Left renal pelvis (tissue), 4 donors: ENCODE results near the gene HSFX4. TPM values are rescaled to one million over a fixed set of nuclear protein-coding genes. Genes with fewer than 3 reads are reported as not detected.
"Not testable (repeated sequence)": the region's sequence is repeated elsewhere in the genome, so short reads cannot be mapped to it uniquely, and the experiment has no call there.

Source experiments
- DNase-seq, 4 donors: peaks; one replicate each; pipeline ENCODE4 v3.0.0-alpha.2; 2013; ENCODE audit warnings: low read depth in 4 of 4, low spot score in 3 of 4
- polyA plus RNA-seq, 4 donors: library from polyadenylated mRNA; unstranded; fragments of 120-200 nt; gene quantifications; one replicate each; pipeline ENCODE4 v1.2.1, GENCODE V29; 2013; ENCODE audit not compliant: insufficient read length in 4 of 4

The HSFX4 gene, protein sequence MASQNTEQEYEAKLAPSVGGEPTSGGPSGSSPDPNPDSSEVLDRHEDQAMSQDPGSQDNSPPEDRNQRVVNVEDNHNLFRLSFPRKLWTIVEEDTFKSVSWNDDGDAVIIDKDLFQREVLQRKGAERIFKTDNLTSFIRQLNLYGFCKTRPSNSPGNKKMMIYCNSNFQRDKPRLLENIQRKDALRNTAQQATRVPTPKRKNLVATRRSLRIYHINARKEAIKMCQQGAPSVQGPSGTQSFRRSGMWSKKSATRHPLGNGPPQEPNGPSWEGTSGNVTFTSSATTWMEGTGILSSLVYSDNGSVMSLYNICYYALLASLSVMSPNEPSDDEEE
- polyA plus RNA-seq = under 1 TPM in 2 of 4 donors, not detected in 2; 0.17 to 0.20 TPM

- not testable (repeated sequence) for DNase-seq
These were observed at the start of gene HSFX4 for GRCh38 chrX:149929400-149929799. TSS of gene HSFX4 (plus strand) at chrX:149929573. CDS start at chrX:149929645, 72 bp downstream.

DNA sequence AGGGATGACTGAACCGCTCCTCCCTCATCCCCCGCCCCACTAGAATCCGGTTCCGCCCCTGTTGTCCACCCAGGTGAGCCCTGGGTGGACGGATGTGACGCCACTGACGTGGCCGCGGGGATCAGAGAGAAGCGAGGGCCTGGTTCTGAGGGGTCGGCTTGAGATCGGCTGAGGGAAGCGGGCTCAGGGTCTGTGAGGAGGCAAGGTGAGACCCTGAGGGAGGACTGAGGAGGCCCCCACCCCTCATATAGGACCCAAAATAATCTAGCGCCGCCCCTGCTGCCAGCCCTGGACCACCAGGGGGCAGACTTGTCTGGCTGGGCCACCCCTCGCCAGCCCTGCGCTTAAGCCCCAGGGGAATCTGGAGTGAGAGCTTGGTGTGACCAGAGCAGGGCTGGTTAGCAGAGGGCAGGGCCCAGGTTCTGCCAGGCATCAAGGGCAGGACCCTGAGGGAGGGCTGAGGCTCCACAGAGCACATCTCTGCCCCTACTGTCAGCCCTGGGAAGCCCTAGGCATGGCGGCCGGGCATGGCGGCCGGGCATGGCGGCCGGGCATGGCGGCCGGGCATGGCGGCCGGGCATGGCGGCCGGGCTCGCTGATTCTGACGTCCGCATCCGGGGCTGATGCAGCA lies 48.2 kb upstream of the HSFX4 start, which contains the start of gene MAGEA8:
Gene MAGEA8 (plus strand): TSS at position 103 of the 631 bp plus-strand sequence. CDS start 3,090 bp downstream, outside the sequence.
- DNase-seq = no peak

DNA sequence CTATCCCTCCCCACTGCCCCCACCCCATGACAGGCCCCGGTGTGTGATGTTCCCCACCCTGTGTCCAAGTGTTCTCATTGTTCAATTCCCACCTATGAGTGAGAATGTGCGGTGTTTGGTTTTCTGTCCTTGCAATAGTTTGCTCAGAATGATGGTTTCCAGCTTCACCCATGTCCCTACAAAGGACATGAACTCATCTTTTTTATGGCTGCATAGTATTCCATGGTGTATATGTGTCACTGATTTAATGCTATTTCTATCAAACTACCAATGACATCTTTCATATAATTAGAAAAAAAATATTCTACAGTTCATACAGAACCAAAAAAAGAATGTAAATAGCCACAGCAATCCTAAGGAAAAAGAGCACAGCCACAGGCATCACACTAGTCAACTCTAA lies 38.5 kb upstream of the HSFX4 start:
- not testable (repeated sequence) for DNase-seq

DNA sequence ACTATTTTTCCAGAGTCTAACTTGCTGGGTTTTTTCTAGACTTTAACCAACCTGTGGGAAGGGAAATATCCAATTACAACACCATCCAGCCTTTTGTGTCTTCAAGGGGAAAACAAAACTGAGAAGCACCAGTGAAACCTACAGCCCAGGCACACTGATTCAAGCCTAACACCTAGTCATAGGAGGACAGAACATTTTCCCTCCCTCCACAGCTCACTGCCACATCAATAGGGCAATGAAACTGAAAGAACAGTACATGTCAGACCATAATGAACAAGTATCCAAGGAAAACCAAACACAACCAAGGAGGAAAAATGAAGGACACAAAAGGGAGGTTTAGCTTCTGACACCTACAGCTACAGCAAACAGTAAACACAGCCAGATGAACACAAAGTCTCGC lies 30.8 kb upstream of the HSFX4 start:
- no peak for DNase-seq

DNA sequence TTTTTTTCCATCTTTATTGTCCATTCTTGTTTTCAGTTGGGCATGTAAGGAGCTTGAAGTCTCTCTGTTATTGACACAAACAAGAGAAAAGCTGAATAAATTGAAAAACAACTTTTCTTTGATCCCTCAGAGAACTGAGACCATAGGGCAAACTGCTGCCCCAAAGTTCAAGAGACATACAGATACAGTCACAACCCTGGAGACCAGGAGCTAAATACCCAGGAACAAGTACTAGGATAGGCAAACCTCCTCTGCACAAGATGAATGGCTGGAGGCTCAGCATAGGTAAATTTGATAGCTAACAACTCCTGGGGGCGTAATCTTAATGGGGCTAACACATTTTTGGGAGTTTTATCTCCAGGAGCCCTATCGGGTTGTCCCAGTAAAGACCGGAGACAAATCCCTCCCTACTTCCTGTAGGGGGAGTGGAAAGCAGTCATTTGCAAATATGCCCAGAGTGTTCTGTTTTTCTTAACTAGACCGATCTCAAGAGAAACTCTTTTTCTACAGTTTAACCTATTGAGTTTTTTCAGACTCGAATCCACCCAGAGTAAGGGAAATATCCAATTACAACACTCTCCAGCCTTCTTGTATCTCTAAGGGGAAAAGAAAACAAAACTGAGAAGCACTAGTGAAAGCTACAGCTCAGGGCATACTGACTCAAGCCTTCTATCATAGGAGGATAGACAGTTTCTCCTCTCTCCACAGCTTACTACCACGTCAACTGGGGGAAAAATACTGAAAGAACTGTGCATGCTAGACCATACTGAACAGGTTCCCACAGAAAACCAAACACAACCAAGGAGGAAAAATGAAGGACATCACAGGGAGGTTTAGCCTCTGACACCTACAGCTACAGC lies 25.3 kb upstream of the HSFX4 start:
- DNase-seq = peak in 1 of 4 donors; percentile 6

DNA sequence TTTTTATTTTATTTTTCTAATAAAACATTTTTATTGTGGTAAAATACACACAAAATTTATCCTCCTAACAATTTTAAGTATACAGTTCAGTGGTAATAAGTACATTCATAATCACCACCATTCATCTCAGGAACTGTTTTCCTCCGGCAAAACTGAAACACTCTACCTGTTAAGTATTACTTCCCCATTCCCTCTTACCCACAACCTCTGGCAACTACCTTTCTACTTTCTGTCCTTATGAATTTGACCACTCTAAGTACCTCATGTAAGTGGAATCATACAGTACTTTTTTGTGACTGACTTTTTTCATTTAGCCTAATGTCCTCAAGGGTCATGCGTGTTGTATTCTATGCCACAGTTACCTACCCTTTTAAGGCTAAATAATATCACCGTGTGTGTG lies 21.1 kb upstream of the HSFX4 start:
- no peak for DNase-seq

- no peak for DNase-seq
These were observed 20.6 kb upstream of the HSFX4 start for GRCh38 chrX:149908727-149909126.

DNA sequence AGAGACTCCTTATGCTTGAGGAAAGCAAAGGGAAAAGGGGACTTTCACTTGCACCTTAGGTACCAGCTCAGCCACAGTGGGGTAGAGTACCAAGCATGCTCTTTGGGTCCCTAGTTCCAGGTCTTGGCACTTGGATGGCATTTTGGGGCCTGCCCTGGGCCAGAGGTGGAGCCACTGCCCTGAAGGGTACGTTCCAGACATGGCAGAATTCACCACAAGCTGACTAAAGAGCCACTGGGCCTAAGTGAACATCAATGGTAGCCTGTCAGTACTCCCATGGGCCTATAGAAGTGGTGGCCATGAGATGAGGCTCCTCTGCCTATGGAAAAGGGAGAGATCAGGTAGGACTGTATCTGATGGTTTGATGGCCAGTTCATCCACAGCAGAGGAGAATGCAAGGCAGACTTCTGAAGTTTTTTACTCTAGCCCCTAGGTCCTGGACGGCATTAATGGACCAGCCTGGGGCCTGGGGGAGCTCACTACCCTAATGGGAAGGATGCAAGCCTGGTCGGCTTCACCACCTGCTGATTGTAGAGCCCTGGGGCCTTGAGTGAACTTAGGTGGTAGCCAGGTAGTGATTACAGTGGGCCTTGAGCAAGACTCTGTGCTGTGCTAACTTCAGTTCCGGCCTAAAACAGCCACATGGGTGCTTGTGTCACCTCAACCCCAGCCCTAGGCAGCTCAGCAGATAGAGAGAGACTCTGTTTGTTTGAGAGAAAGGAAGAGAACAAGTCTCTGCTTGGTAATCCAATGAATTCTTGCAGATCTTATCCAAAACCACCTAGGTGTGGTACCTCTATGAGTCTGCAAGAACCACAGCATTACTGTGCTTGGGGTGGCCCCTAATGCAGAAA lies 19.8 kb upstream of the HSFX4 start:
- DNase-seq = no peak

DNA sequence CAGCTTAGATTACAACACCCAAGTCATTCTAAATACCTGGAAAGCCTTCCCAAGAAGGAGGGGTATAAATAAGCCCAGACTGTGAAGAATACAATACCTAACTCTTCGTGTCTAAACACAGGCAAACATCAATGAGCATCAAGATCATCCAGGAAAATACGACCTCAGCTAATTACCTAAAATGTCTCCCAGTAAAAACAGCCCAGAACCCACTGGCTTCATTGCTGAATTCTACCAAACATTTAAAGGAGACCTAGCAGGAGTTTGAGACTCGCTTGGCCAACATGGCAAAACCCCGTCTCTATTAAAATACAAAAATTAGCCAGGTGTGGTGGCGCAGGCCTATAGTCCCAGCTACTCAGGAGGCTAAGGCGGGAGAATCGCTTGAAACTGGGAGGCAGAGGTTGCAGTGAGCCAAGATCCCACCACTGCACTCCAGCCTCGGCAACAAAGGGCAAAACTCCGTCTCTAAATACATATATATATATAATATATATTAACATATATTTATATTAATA lies 19.1 kb upstream of the HSFX4 start:
- no peak for DNase-seq

DNA sequence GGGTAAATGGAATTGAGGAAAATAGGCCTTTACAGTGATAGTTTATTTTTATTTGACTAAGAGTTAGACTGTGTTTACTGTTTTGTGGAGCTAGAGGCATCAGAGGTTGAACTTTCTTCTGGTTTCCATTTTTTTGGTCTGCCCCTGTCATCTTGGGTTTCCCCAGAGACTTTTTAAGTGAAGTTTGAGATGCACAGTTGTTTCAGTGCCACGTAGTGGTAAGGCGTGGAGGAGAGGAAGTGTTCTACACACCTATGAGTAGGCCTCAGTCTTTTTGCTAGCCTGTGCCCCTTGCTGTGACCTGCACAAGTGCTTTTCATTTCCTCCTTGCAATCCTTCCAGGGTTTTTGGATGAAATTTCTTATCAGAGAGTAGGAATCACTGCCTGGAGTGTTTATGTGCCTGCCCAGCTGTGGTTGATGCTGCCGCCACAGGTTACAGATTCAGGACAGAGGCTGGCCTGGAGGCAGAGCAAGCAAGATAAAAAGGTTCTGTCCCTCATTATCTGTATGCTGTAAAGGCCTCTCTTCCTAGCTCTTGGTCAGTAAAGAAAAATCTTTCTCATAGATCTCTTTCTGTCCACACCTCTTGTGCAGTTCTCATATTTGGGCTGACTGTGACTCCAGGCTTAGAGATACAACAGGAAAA lies 12.5 kb upstream of the HSFX4 start:
- no peak for DNase-seq

DNA sequence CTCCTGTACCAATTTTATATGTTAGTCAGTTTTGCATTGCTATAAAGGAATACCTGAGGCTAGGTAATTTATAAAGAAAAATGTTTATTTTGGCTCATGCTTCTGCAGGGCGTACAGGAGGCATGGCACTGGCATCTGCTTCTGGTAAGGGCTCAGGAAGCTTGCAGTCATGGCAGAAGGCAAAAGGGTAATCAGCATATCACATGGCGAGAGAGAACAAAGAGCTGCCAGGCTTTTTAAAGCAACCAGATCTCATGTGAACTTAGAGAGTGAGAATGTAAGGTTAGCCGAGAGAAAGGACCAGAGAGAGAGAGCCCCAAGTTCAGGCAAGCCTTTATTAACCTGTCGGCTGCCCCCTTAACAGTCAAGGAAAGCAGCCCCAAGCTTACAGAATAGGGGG lies 5.5 kb upstream of the HSFX4 start:
- DNase-seq = not testable (repeated sequence)

DNA sequence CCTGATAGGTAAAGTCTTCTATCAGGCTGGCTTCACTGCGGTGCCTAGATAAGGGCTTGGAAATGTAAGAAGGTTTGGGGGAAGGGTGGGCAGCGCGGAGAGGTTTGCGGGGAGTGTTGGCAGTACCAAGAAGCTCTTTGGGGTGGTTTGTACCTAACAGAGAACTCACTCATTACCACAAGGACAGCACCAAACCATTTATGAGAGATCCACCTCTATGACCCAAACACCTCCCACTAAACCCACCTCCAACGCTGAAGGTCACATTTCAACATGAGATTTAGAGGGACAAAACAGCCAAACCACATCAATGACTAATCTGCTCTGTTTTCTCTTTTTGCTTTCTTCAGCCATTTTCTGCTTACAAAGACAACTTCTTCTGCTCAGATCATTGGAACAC lies 4.9 kb upstream of the HSFX4 start:
- DNase-seq = not testable (repeated sequence)

GRCh38 chrX:149927245-149927963 lies 2.0 kb upstream of the HSFX4 start:
- DNase-seq = not testable (repeated sequence)

GRCh38 chrX:149927964-149928258 lies 1.5 kb upstream of the HSFX4 start:
- DNase-seq = not testable (repeated sequence)

- not testable (repeated sequence) for DNase-seq
These were observed 738 bp upstream of the HSFX4 start for GRCh38 chrX:149928635-149929034.

DNA sequence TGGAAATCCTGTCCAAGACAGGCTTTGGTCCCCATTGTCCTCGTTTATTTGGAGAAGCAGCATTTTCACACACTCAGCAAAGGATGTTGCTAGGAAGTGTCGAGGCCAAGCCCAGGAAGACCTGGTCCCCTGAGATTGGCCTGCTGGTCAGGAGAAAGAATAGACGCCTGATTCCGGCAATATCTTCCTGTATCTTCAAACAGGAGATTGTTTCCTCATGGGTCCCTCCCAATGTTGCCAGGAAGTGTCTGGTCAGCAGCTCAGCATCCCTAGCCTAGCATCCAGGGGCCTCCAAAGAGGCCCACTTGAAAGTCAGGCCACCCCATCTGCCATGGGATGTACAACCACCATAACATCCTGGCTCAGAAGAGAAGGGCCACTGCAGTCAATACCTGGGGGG lies 2.0 kb downstream of the HSFX4 start:
- not testable (repeated sequence) for DNase-seq

DNA sequence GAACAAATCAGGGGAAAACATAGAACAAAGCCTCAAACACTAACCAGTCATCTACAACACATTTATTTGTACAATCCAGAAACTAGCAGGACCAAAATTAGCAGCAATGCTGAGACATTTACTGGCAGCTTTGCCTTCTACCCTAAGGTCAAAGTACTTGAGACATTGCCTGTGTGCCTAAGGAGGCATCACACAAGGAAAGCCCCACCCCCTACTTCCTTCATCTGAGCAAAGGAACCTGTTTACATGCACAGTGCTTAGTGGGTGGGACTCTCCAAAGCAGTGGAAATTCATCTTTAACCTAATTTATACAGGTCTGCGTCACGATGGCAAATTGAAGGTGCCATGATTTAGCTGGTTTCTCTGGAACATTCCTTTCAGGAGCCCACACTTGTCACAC lies 2.8 kb downstream of the HSFX4 start:
- DNase-seq = not testable (repeated sequence)

- DNase-seq = not testable (repeated sequence)
These were observed 3.6 kb downstream of the HSFX4 start for GRCh38 chrX:149932970-149933369.

- not testable (repeated sequence) for DNase-seq
These were observed 4.2 kb downstream of the HSFX4 start for GRCh38 chrX:149933547-149933946.
